Transverse colon (tissue), 4 donors: ENCODE measurements around the gene LAPTM4A. TPM values are rescaled to one million over a fixed set of nuclear protein-coding genes. Genes with fewer than 3 reads are reported as not detected.
A peak's percentile ranks its signal among the peaks of the same experiment; 100 is the strongest.

Experiments used
- DNase-seq: peaks from one replicate; pipeline ENCODE4 v3.0.0-alpha.2; 2019
- H3K27ac ChIP-seq, 4 donors: fragments of 200-600 bp; sonication (generic); 2 replicates each; pipeline ENCODE4 v1.5.1; 2016 to 2018; ENCODE audit warnings: inconsistent platforms in 4 of 4
- H3K27me3 ChIP-seq: fragments of 200-600 bp; sonication (generic); 2 replicates; pipeline ENCODE4 v1.5.1; 2017; ENCODE audit warnings: inconsistent platforms
- H3K36me3 ChIP-seq, 4 donors: fragments of 200-600 bp; sonication (generic); 2 replicates each; pipeline ENCODE4 v1.5.1; 2017 to 2019; ENCODE audit warnings: inconsistent platforms in 4 of 4
- H3K4me1 ChIP-seq, 4 donors: fragments of 200-600 bp; sonication (generic); 2 replicates each; pipeline ENCODE4 v1.5.1; 2017 to 2020; ENCODE audit warnings: inconsistent platforms in 4 of 4
- H3K4me3 ChIP-seq, 4 donors: fragments of 200-600 bp; sonication (generic); 1 replicate in 1 of 4; 2 replicates in 3 of 4; pipeline versions ENCODE4 v1.5.1 to v1.6.1; 2017 to 2019; ENCODE audit warnings: inconsistent platforms in 4 of 4
- H3K9me3 ChIP-seq, 2 donors: fragments of 200-600 bp; sonication (generic); 2 replicates each; pipeline ENCODE4 v1.5.1; 2017 to 2019; ENCODE audit warnings: inconsistent platforms in 2 of 2
- CTCF ChIP-seq, 5 experiments: fragments of 200-600 bp in 3 of 5; fragments of 450-650 bp in 2 of 5; sonication (generic) in 3 of 5; IDR thresholded peaks; 1 replicate in 2 of 5; 2 replicates in 3 of 5; pipeline ENCODE4 v1.5.1; 2016 to 2017; ENCODE audit warnings: antibody characterized with exemption in 5 of 5, inconsistent platforms in 3 of 5, mild to moderate bottlenecking in 2 of 5, moderate library complexity in 1 of 5
- EP300 ChIP-seq: sonication (generic); formaldehyde crosslinking; IDR thresholded peaks from one replicate; pipeline ENCODE4 v1.6.1; 2017; ENCODE audit warnings: antibody characterized with exemption, low read depth
- POLR2A ChIP-seq: fragments of 450-650 bp; IDR thresholded peaks from one replicate; pipeline ENCODE4 v1.6.1; 2016; ENCODE audit warnings: antibody characterized with exemption, mild to moderate bottlenecking, moderate library complexity
- POLR2AphosphoS5 ChIP-seq, 3 donors: sonication (generic); formaldehyde crosslinking; IDR thresholded peaks; one replicate each; pipeline ENCODE4 v1.6.1; 2016; ENCODE audit warnings: antibody characterized with exemption in 3 of 3
- WGBS, 2 donors: methylation state at CpG; one replicate each; pipeline ENCODE4 v1.1.5; 2018; ENCODE audit warnings: low coverage in 1 of 2; 5-methylcytosine and 5-hydroxymethylcytosine counted together
- in situ Hi-C, 4 donors: fragments of 200-750 bp; cut with MboI; loops; one replicate each; pipeline versions ENCODE4 v1.15.0 to v1.15.1; 2017; ENCODE audit warnings: low sequenced_read_pairs in 3 of 4, low pct_ligation_motif_present in 1 of 4, low pct_unique_long_range_greater_than_20kb in 1 of 4
- intact Hi-C: fragments of 100-400 bp; cut with DNase I; formaldehyde crosslinking; loops from one replicate; pipeline ENCODE4 v1.15.1; 2023; ENCODE audit warnings: low total_unique reads
- total RNA-seq, 4 donors: library from RNA; depleted of rRNA; stranded (reverse); fragments of >200 nt; gene quantifications; one replicate each; pipeline ENCODE4 v1.1.0, GENCODE V29; 2016

LAPTM4A gene
- total RNA-seq, 4 donors from 2014 or later = 19.3 to 122 (median 75.3) TPM

GRCh38 chr2:20054931-20055330 is 3.5 kb upstream of the LAPTM4A start:
- intact Hi-C loops (no loop called here), in situ Hi-C loops (no loop called here)
- WGBS, 2 donors = 88 to 92% methylated on average over 3 of the region's 3 CpGs
- no peak for DNase-seq
- Histone ChIP-seq H3K27me3 (peaks cover 4% of the 10 kb centered on the region), H3K4me3 (no peak overlapping the region), H3K36me3 (no peaks in the 10 kb centered on the region), H3K27ac (no peak overlapping the region), H3K9me3 (no peaks in the 10 kb centered on the region), H3K4me1 (peaks cover 0 to 17% (median 10%) of the 10 kb centered on the region in 4 donors)
- no peak for TF ChIP-seq EP300
- no peak for TF ChIP-seq POLR2A
- TF ChIP-seq POLR2AphosphoS5 (IDR thresholded peaks at IDR 0.05) = no peak
- no peak for TF ChIP-seq CTCF (IDR thresholded peaks at IDR 0.05)

- Histone ChIP-seq H3K9me3 (no peaks in the 10 kb centered on the region), H3K36me3 (no peaks in the 10 kb centered on the region), H3K27me3 (peaks cover 4% of the 10 kb centered on the region), H3K27ac (no peak overlapping the region), H3K4me3 (no peak overlapping the region), H3K4me1 (peaks cover 0 to 25% (median 17%) of the 10 kb centered on the region in 4 donors)
- no peak for DNase-seq
- in situ Hi-C loops = no loop called here
- intact Hi-C loops = no loop called here
- 73 to 81% methylated on average over 2 to 6 of the region's 6 CpGs for WGBS, 2 donors
- TF ChIP-seq POLR2A = no peak
- TF ChIP-seq EP300 = no peak
- no peak for TF ChIP-seq POLR2AphosphoS5 (IDR thresholded peaks at IDR 0.05)
Observed at GRCh38 chr2:20054119-20054518, 2.7 kb upstream of the LAPTM4A start.

GRCh38 chr2:20052861-20053281 is 1.4 kb upstream of the LAPTM4A start:
- DNase-seq = peak; percentile 79
- Histone ChIP-seq H3K4me1 (peaks cover 2 to 37% (median 29%) of the 10 kb centered on the region in 4 donors), H3K27ac (peak overlapping the region; percentile 96 to 99 (median 98)), H3K4me3 (peak overlapping the region in 3 of 4 donors; percentile 58 to 91 (median 77)), H3K27me3 (peaks cover 4% of the 10 kb centered on the region), H3K36me3 (no peaks in the 10 kb centered on the region), H3K9me3 (no peaks in the 10 kb centered on the region)
- intact Hi-C loops = no loop called here
- in situ Hi-C loops = no loop called here
- peak in 2 of 3 donors; percentile 39 to 50 for TF ChIP-seq POLR2AphosphoS5 (IDR thresholded peaks at IDR 0.05)
- no peak for TF ChIP-seq EP300
- 7 to 14% methylated on average over 5 of the region's 5 CpGs for WGBS, 2 donors

GRCh38 chr2:20052229-20052851 is 912 bp upstream of the LAPTM4A start:
- Histone ChIP-seq H3K27ac (peak overlapping the region; percentile 96 to 99 (median 98)), H3K36me3 (no peaks in the 10 kb centered on the region), H3K9me3 (no peaks in the 10 kb centered on the region), H3K27me3 (peaks cover 4% of the 10 kb centered on the region), H3K4me3 (peak overlapping the region; percentile 21 to 91 (median 68)), H3K4me1 (peaks cover 5 to 40% (median 30%) of the 10 kb centered on the region in 4 donors)
- intact Hi-C loops (no loop called here), in situ Hi-C loops (no loop called here)
- no peak for DNase-seq
- WGBS, 2 donors = 1 to 4% methylated on average over 8 to 10 of the region's 10 CpGs
- TF ChIP-seq EP300 (no peak), CTCF (IDR thresholded peaks at IDR 0.05) (peak in 1 of 5 experiments; percentile 1)

- Histone ChIP-seq H3K27me3 (peaks cover 4% of the 10 kb centered on the region), H3K27ac (peak overlapping the region; percentile 96 to 99 (median 98)), H3K36me3 (no peaks in the 10 kb centered on the region), H3K4me1 (peaks cover 5 to 40% (median 30%) of the 10 kb centered on the region in 4 donors), H3K4me3 (peak overlapping the region; percentile 58 to 91 (median 74)), H3K9me3 (no peaks in the 10 kb centered on the region)
- in situ Hi-C loops (no loop called here), intact Hi-C loops (no loop called here)
- DNase-seq = peak; percentile 63
- no peak for TF ChIP-seq EP300
- no peak for TF ChIP-seq POLR2A
- TF ChIP-seq CTCF (IDR thresholded peaks at IDR 0.05) = no peak
- TF ChIP-seq POLR2AphosphoS5 (IDR thresholded peaks at IDR 0.05) = no peak
- 0% methylated on average over 41 of the region's 47 CpGs; no CpG with 5 or more reads in 1 of the 2 donors for WGBS, 2 donors
Observed at GRCh38 chr2:20050646-20051531, 539 bp downstream of the LAPTM4A start.
